Measurements from ENCODE around the gene LBHD1. TPM values are rescaled to one million over a fixed set of nuclear protein-coding genes. Genes with fewer than 3 reads are reported as not detected.

The LBHD1 gene
- total and polyA plus RNA-seq, 2 of the 13 experiments (the other 11 are each of a cell fraction or from before 2014, with no cell fraction given), result 3.2 to 3.7 TPM

GRCh38 chr11:62694455-62695167 is 22.5 kb upstream of the LBHD1 start (continued):
- no peak for TF ChIP-seq ZBTB37 (CRISPR knock-in tag; IDR thresholded peaks at IDR 0.05)
- TF ChIP-seq ZNF143 (CRISPR knock-in tag; IDR thresholded peaks at IDR 0.05), result no peak
- TF ChIP-seq NR2C2 (CRISPR knock-in tag; IDR thresholded peaks at IDR 0.05; ENCODE audit: borderline replicate concordance), result no peak
- TF ChIP-seq ZNF563 (CRISPR knock-in tag; IDR thresholded peaks at IDR 0.05), result no peak
- TF ChIP-seq MAFG (CRISPR knock-in tag; IDR thresholded peaks at IDR 0.05), result no peak
- TF ChIP-seq EEA1 (CRISPR knock-in tag; IDR thresholded peaks at IDR 0.05; ENCODE audit: borderline replicate concordance), result no peak
- no peak for TF ChIP-seq HDAC1 (CRISPR knock-in tag; IDR thresholded peaks at IDR 0.05)
- TF ChIP-seq ZNF230 (CRISPR knock-in tag; IDR thresholded peaks at IDR 0.05), result no peak
- no peak for TF ChIP-seq ZNF619 (CRISPR knock-in tag; IDR thresholded peaks at IDR 0.05)
- TF ChIP-seq KLF15 (CRISPR knock-in tag; IDR thresholded peaks at IDR 0.05; ENCODE audit: borderline replicate concordance), result no peak
- no peak for TF ChIP-seq ZNF232 (CRISPR knock-in tag; IDR thresholded peaks at IDR 0.05; ENCODE audit: borderline replicate concordance)
- no peak for TF ChIP-seq NFRKB (IDR thresholded peaks at IDR 0.05)
- TF ChIP-seq RBM22 (optimal IDR thresholded peaks at IDR 0.05; ENCODE audit: low read length), result no peak
- no peak for TF ChIP-seq SRF (IDR thresholded peaks at IDR 0.05; ENCODE audit: low read depth, low read length)
- TF ChIP-seq ATF7-NPFF (CRISPR knock-in tag; IDR thresholded peaks at IDR 0.05; ENCODE audit: low read depth), result no peak
- no peak for TF ChIP-seq PCBP2 (optimal IDR thresholded peaks at IDR 0.05; ENCODE audit: low read depth, low read length, poor library complexity, severe bottlenecking)
- no peak for TF ChIP-seq SRY (CRISPR knock-in tag; IDR thresholded peaks at IDR 0.05)
- TF ChIP-seq NFYB (CRISPR knock-in tag; IDR thresholded peaks at IDR 0.05), result no peak
- TF ChIP-seq ZNF501 (CRISPR knock-in tag; IDR thresholded peaks at IDR 0.05), result peak; percentile 44; the same call in 1 of the 2 replicates
- no peak for TF ChIP-seq MIER2 (CRISPR knock-in tag; IDR thresholded peaks at IDR 0.05)
- peak; percentile 78 for TF ChIP-seq SMC3 (IDR thresholded peaks at IDR 0.05; ENCODE audit: low read length)
- TF ChIP-seq ZNF354B (CRISPR knock-in tag; IDR thresholded peaks at IDR 0.05), result no peak
- peak; percentile 56 for TF ChIP-seq RAD21 (CRISPR knock-in tag; IDR thresholded peaks at IDR 0.05)
- TF ChIP-seq NKX3-1 (CRISPR knock-in tag; IDR thresholded peaks at IDR 0.05), result no peak
- TF ChIP-seq ARID4A (CRISPR knock-in tag; IDR thresholded peaks at IDR 0.05; ENCODE audit: borderline replicate concordance), result peak; percentile 25; the same call in 1 of the 2 replicates
- no peak for TF ChIP-seq ARNT (IDR thresholded peaks at IDR 0.05)

All from HepG2 (cell line).